Cardiac fibroblast (primary cell): Measurements from ENCODE around the gene CD48.

Experiments used
- DNase-seq, 2 donors: peaks; one replicate each; pipeline versions ENCODE4 v3.0.0 to v3.0.0-alpha.2; 2010; ENCODE audit warnings: low read depth in 2 of 2
- H3K4me3 ChIP-seq, 2 donors: replicated peaks in 1 of 2; 1 replicate in 1 of 2; 2 replicates in 1 of 2; pipeline ENCODE4 v1.5.1; 2011; ENCODE audit warnings: low read depth in 2 of 2, low read length in 2 of 2, mild to moderate bottlenecking in 2 of 2, moderate library complexity in 1 of 2
- CTCF ChIP-seq: IDR thresholded peaks from one replicate; pipeline ENCODE4 v1.5.1; 2011; ENCODE audit warnings: low read depth, mild to moderate bottlenecking, low read length, inconsistent platforms

Gene CD48

GRCh38 chr1:160636547-160636946 lies 75.1 kb downstream of the CD48 start:
- no peak for TF ChIP-seq CTCF
- DNase-seq, result no peak
- H3K4me3 ChIP-seq, result no peak overlapping the region

- no peak for DNase-seq
- no peak for TF ChIP-seq CTCF
- H3K4me3 ChIP-seq, result no peak overlapping the region
Measured at GRCh38 chr1:160636076-160636475, 75.5 kb downstream of the CD48 start.

GRCh38 chr1:160634543-160635491 lies 76.8 kb downstream of the CD48 start:
- no peak for TF ChIP-seq CTCF
- no peak overlapping the region for H3K4me3 ChIP-seq
- no peak for DNase-seq

- no peak for DNase-seq
- H3K4me3 ChIP-seq, result no peak overlapping the region
- no peak for TF ChIP-seq CTCF
Measured at GRCh38 chr1:160633330-160633903, 78.2 kb downstream of the CD48 start.

- no peak for DNase-seq
- H3K4me3 ChIP-seq, result no peak overlapping the region
- no peak for TF ChIP-seq CTCF
Measured at GRCh38 chr1:160631983-160632625, 79.5 kb downstream of the CD48 start.

- no peak for TF ChIP-seq CTCF
- no peak overlapping the region for H3K4me3 ChIP-seq
- no peak for DNase-seq
Measured at GRCh38 chr1:160630523-160631451, 80.8 kb downstream of the CD48 start.
